Calu3 (cell line): ENCODE data around the gene CLIC1. TPM values are rescaled to one million over a fixed set of nuclear protein-coding genes. Genes with fewer than 3 reads are reported as not detected.

Experiments
- BruUV-seq: library from RNA; stranded (reverse); fragments of 400-500 nt; replicated peaks from 2 replicates; lab custom pipeline; 2021; lab: Mats Ljungman, UMichigan
- CTCF ChIA-PET: fragments of 300-600 bp; sonication (Branson Sonifier 250); formaldehyde crosslinking; loops from one replicate; lab custom pipeline; 2022; ENCODE audit warnings: antibody characterized with exemption; lab: Charles Lee
- DNase-seq: peaks from one replicate; pipeline ENCODE4 v3.0.0; 2022
- H3K27ac Mint-ChIP-seq: one replicate; pipeline ENCODE4 v1.8.0; 2022; ENCODE audit warnings: mixed read lengths; ENCODE audit not compliant: unreplicated experiment
- H3K27me3 Mint-ChIP-seq: one replicate; pipeline ENCODE4 v1.8.0; 2022; ENCODE audit warnings: mixed read lengths; ENCODE audit not compliant: unreplicated experiment
- H3K36me3 Mint-ChIP-seq: one replicate; pipeline ENCODE4 v1.8.0; 2022; ENCODE audit warnings: mild to moderate bottlenecking, moderate library complexity, mixed read lengths; ENCODE audit not compliant: insufficient read depth, unreplicated experiment
- H3K4me1 Mint-ChIP-seq: one replicate; pipeline ENCODE4 v1.8.0; 2022; ENCODE audit warnings: mild to moderate bottlenecking, low read depth, mixed read lengths; ENCODE audit not compliant: unreplicated experiment
- H3K4me3 Mint-ChIP-seq: one replicate; pipeline ENCODE4 v1.8.0; 2022; ENCODE audit warnings: mild to moderate bottlenecking, low read depth, moderate library complexity, mixed read lengths; ENCODE audit not compliant: unreplicated experiment
- H3K9me3 Mint-ChIP-seq: one replicate; pipeline ENCODE4 v1.8.0; 2022; ENCODE audit warnings: low read depth, mixed read lengths; ENCODE audit not compliant: unreplicated experiment
- intact Hi-C: fragments of 100-400 bp; cut with micrococcal nuclease; formaldehyde crosslinking; loops from one replicate; pipeline ENCODE4 v1.10.0; 2022; ENCODE audit not compliant: unreplicated experiment
- total RNA-seq: library from RNA; stranded (reverse); gene quantifications from 2 replicates; pipeline ENCODE4 v1.2.3, GENCODE V29; 2022
- TF ChIP-seq, protein P1 (sequence below): fragments of 200-600 bp; IDR thresholded peaks from one replicate; pipeline ENCODE4 v1.8.0; 2022; ENCODE audit warnings: antibody characterized with exemption; ENCODE audit not compliant: unreplicated experiment

Gene CLIC1
- total RNA-seq, 1 experiment from 2014 or later = 943 TPM

DNA sequence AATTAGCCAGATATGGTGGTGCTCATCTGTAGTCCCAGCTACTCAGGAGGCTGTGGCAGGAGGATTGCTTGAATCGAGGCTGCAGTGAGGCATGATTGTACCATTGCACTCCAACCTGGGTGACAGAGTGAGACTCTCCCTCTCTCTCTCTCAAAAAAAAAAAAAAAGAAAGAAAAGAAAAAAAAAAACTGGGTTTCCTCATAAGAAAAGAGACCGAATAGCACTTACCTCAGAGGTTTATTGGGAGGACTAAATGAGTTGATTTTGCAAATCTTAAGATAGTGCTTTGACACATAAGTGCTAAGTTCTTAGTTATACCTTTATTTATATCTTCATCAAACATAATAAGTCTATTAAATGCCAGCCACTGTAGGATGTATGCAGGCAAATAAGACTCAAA lies 34.5 kb upstream of the CLIC1 start:
- Mint-ChIP-seq H3K27me3 (no peaks in the 10 kb centered on the region), H3K27ac (no peak overlapping the region), H3K4me3 (no peak overlapping the region), H3K4me1 (peaks cover 31% of the 10 kb centered on the region), H3K9me3 (no peaks in the 10 kb centered on the region), H3K36me3 (peaks cover 24% of the 10 kb centered on the region)
- intact Hi-C loops = loop anchor here (10.0 kb wide), 1 partner anchor 174 kb away; the partner anchor contains the start of gene CFB
- TF ChIP-seq, protein P1, sequence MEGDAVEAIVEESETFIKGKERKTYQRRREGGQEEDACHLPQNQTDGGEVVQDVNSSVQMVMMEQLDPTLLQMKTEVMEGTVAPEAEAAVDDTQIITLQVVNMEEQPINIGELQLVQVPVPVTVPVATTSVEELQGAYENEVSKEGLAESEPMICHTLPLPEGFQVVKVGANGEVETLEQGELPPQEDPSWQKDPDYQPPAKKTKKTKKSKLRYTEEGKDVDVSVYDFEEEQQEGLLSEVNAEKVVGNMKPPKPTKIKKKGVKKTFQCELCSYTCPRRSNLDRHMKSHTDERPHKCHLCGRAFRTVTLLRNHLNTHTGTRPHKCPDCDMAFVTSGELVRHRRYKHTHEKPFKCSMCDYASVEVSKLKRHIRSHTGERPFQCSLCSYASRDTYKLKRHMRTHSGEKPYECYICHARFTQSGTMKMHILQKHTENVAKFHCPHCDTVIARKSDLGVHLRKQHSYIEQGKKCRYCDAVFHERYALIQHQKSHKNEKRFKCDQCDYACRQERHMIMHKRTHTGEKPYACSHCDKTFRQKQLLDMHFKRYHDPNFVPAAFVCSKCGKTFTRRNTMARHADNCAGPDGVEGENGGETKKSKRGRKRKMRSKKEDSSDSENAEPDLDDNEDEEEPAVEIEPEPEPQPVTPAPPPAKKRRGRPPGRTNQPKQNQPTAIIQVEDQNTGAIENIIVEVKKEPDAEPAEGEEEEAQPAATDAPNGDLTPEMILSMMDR = no peak
- DNase-seq = no peak
- BruUV-seq = no TSS peak
- CTCF ChIA-PET = interaction anchor here (0.6 to 2.8 kb wide), 13 partner anchors 31 to 118 kb away, joined by 3 to 51 read pairs (median 7); partner anchors contain the start of genes ABHD16A, CLIC1, DDAH2 and HSPA1A

DNA sequence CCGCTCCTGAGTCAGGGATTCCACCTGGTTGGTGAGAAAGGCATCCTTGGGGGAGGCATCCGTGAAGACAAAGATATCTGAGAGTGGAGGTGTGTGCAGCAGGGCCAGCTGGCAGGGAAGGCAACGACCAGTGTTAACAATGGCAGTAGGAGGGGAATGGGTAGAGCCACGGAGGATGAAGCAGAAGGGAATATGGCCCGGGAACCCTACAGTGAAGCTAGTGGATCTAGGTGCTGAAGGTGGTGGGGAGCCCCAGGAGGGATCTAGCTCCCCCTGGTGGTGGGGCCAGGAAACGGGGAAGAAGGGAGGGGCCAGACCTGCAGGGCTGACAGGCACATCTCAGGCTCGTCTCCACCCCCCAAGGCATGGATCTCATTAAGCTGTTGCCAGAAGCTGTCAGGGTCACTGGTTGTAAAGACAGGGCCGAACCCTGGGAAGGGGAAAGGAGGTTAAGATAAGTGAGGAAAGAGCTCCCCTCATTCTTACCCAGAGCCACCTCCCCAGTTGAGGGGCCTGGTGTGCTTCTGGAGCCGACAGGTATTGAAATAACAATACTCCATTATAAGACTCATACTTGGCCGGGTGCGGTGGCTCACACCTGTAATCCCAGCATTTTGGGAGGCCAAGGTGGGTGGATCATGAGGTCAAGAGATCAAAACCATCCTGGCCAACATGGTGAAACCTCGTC lies 33.5 kb upstream of the CLIC1 start:
- Mint-ChIP-seq H3K27me3 (no peaks in the 10 kb centered on the region), H3K36me3 (peaks cover 20% of the 10 kb centered on the region), H3K27ac (peak overlapping the region; percentile 40), H3K4me3 (no peak overlapping the region), H3K4me1 (peaks cover 21% of the 10 kb centered on the region), H3K9me3 (no peaks in the 10 kb centered on the region)
- TF ChIP-seq, protein P1 = peak; percentile 100
- intact Hi-C loops = loop anchor here (1.0 to 10.0 kb wide), 3 partner anchors 41 to 175 kb away; partner anchors contain the start of genes CFB and DDAH2
- DNase-seq = peak; percentile 99
- CTCF ChIA-PET = interaction anchor here (0.6 to 2.8 kb wide), 33 partner anchors 11 to 278 kb away, joined by 3 to 51 read pairs (median 4); partner anchors contain the start of genes ABHD16A, ATP6V1G2, CLIC1 and CSNK2B
- BruUV-seq = no TSS peak

DNA sequence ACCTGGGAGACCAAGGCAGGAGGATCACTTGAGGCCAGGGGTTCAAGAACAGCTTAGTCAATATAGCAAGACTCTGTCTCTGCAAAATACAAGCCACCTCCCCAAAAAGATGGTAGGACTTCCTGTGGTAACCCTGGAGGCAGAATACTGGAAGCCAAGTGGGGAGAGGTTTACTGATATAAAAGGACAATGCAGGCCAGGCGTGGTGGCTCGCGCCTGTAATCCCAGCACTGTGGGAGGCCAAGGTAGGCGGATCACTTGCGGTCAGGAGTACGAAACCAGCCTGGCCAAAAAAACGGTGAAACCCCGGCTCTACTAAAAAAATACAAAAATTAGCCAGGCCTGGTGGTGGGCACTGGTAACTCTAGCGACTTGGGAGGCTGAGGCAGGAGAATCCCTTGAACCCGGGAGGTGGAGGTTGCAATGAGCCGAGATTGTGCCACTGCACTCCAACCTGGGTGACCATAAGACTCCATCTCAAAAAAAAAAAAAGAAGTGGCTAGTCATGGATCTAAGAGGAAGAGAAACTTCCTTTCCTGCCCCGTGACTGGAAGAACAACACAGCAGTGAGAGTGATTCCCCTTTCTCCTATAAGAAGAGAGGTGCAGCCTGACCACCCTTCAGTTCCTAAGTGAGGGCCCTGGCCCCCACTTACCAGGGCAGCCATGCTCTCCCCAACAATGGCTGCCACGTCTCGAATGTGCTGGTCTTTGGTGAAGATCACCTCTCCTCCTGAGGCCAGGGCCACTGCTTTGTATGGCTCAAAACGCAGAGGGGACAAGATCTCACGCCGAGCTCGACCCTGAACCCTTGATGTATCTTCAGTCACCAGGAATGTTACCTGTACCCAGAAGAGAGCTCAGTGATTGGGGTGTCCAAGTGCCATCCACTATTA lies 32.3 kb upstream of the CLIC1 start:
- BruUV-seq = no TSS peak
- Mint-ChIP-seq H3K36me3 (peaks cover 21% of the 10 kb centered on the region), H3K27me3 (no peaks in the 10 kb centered on the region), H3K9me3 (no peaks in the 10 kb centered on the region), H3K4me1 (peaks cover 21% of the 10 kb centered on the region), H3K4me3 (no peak overlapping the region), H3K27ac (no peak overlapping the region)
- CTCF ChIA-PET = interaction anchor here (1.3 to 2.8 kb wide), 7 partner anchors 29 to 222 kb away, joined by 4 to 51 read pairs (median 21); partner anchors contain the start of genes ATP6V1G2, DDAH2, LSM2 and LY6G5C
- intact Hi-C loops = loop anchor here (1.0 kb wide), 2 partner anchors 39 to 88 kb away; partner anchors contain the start of gene DDAH2
- TF ChIP-seq, protein P1 = no peak
- DNase-seq = no peak

DNA sequence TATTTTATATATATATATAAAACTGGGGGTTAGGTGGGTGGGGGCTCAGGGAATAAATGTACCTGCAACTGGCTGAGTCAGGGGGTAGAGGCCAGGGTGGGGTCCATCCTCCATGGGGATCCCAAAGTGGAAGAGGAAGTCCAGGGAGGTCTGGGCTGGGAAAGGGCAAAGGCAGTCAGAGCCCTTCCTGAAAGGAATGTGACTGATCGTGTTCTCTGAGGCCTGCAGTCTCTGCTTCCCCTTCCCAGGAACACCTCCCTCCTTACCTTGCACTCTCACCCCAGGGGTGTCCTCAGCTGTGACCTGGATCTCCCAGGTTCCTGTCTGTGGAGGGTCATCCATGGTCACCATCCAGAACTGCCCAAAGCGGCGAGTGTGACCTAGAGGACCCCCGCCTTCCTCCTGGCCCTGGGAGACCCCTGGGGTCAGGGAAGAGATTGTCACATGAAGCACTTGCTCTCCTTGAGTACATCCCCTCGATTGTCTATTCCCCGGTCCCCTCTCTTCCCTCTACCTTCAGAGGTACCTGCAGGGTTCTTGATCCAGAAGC lies 30.8 kb upstream of the CLIC1 start:
- intact Hi-C loops = no loop called here
- no peak overlapping the region for H3K27ac Mint-ChIP-seq
- CTCF ChIA-PET = interaction anchor here (0.7 kb wide), 1 partner anchor 769 kb away, joined by 3 read pairs; no protein-coding TSS in a partner anchor

More for the DNA sequence above, 30.8 kb upstream of the CLIC1 start:
- Mint-ChIP-seq H3K36me3 (peaks cover 22% of the 10 kb centered on the region), H3K4me1 (peaks cover 17% of the 10 kb centered on the region), H3K9me3 (no peaks in the 10 kb centered on the region), H3K4me3 (no peak overlapping the region), H3K27me3 (no peaks in the 10 kb centered on the region)
- BruUV-seq = no TSS peak
- TF ChIP-seq, protein P1 = no peak
- DNase-seq = no peak
